Measurements from ENCODE around the gene SCMH1. TPM values are rescaled to one million over a fixed set of nuclear protein-coding genes. Genes with fewer than 3 reads are reported as not detected.
A peak's percentile ranks its signal among the peaks of the same experiment; 100 is the strongest.

Gene SCMH1
- total and polyA plus RNA-seq, 2 experiments from 2014 or later: 48.1 to 52.3 TPM

DNA sequence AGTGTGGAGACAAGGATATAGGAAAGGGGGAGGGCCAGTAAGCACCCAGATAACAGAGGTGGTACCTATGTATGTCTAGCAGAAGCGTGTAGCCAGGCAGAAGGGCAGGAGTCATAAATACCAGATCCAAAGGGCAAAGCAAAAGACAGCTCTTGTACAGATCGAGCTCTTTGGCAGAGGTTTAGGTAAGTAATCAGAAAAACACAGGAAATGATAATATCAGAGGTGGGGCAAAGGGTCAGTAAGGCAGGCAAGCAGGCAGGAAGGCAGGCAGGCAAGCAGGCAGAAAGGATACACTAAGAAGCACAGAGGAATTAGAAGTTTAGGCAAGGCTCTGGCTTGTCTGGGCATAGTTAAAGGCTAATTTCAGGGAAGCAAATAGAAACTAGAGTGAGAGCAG lies 197.9 kb downstream of the SCMH1 start:
- H3K27ac ChIP-seq: no peak overlapping the region
- 70% methylated on average over 2 of the region's 2 CpGs for WGBS (ENCODE audit: low lambda C conversion rate, missing lambda C conversion rate)

DNA sequence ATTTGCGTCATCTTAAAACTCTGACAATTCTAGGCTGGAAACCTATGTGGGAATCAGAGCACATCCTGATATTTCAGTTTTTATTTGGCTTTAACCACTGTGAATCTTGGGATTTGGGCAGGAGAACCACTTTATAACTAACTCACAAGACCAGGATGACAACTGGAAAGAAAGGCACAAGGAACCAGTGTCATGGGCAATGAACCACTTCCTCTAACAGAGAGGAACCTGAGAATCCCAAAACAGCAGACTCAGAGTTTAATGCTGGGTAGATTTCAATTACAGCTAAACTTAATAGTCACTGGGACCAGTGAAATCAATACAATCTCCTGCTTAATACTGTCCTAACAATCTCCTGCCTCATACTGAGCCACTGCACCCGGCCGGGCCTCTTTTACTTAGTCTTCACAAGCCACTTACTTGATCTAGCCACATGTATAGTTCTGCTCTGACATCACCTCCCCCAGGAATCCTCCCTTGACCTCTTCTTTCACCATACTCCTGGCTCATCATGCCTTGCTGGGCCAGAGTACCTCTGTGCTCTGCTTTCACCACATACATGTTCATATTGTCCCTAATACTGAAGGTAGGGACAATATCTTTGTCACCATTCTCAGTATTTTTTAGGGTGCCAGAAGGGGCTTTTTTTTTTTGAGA lies 200.4 kb downstream of the SCMH1 start:
- Histone ChIP-seq H3K9me3 (ENCODE audit: low read depth) (no peaks in the 10 kb centered on the region), H3K9me2 (replicated peaks; ENCODE audit: insufficient read depth) (no peaks in the 10 kb centered on the region), H3K36me3 (replicated peaks; ENCODE audit: insufficient read depth, low read depth) (no peaks in the 10 kb centered on the region), H3K27me3 (no peaks in the 10 kb centered on the region), H3K79me2 (no peaks in the 10 kb centered on the region), H2AFZ (no peak overlapping the region), H3K4me1 (ENCODE audit: insufficient read depth) (no peaks in the 10 kb centered on the region), H4K20me1 (ENCODE audit: insufficient read depth, poor library complexity, severe bottlenecking) (no peaks in the 10 kb centered on the region), H3K4me2 (no peak overlapping the region), H3K4me3 (no peak overlapping the region), H3K27ac (no peak overlapping the region)
- WGBS (ENCODE audit: low lambda C conversion rate, missing lambda C conversion rate): 94% methylated on average over 3 of the region's 3 CpGs
- TF ChIP-seq EZH2phosphoT487 (IDR thresholded peaks at IDR 0.05; ENCODE audit: low read depth, severe bottlenecking, unreplicated experiment) (no peak), EZH2 (IDR thresholded peaks at IDR 0.05; ENCODE audit: borderline replicate concordance) (no peak)
- TF ChIP-seq, protein P1, sequence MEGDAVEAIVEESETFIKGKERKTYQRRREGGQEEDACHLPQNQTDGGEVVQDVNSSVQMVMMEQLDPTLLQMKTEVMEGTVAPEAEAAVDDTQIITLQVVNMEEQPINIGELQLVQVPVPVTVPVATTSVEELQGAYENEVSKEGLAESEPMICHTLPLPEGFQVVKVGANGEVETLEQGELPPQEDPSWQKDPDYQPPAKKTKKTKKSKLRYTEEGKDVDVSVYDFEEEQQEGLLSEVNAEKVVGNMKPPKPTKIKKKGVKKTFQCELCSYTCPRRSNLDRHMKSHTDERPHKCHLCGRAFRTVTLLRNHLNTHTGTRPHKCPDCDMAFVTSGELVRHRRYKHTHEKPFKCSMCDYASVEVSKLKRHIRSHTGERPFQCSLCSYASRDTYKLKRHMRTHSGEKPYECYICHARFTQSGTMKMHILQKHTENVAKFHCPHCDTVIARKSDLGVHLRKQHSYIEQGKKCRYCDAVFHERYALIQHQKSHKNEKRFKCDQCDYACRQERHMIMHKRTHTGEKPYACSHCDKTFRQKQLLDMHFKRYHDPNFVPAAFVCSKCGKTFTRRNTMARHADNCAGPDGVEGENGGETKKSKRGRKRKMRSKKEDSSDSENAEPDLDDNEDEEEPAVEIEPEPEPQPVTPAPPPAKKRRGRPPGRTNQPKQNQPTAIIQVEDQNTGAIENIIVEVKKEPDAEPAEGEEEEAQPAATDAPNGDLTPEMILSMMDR (IDR thresholded peaks at IDR 0.05; ENCODE audit: poor library complexity): no peak
- DNase-seq (ENCODE audit: low spot score): no peak

More for the DNA sequence above, 197.9 kb downstream of the SCMH1 start:
- no peak for TF ChIP-seq EZH2 (IDR thresholded peaks at IDR 0.05; ENCODE audit: borderline replicate concordance)
- TF ChIP-seq EZH2phosphoT487 (IDR thresholded peaks at IDR 0.05; ENCODE audit: low read depth, severe bottlenecking, unreplicated experiment): no peak
- TF ChIP-seq, protein P1 (IDR thresholded peaks at IDR 0.05; ENCODE audit: poor library complexity): no peak
- Histone ChIP-seq H3K4me2 (no peak overlapping the region), H3K4me1 (ENCODE audit: insufficient read depth) (no peaks in the 10 kb centered on the region), H3K27me3 (no peaks in the 10 kb centered on the region), H3K9me3 (ENCODE audit: low read depth) (no peaks in the 10 kb centered on the region), H3K9me2 (replicated peaks; ENCODE audit: insufficient read depth) (no peaks in the 10 kb centered on the region), H3K79me2 (no peaks in the 10 kb centered on the region), H3K4me3 (no peak overlapping the region), H3K36me3 (replicated peaks; ENCODE audit: insufficient read depth, low read depth) (no peaks in the 10 kb centered on the region), H4K20me1 (ENCODE audit: insufficient read depth, poor library complexity, severe bottlenecking) (no peaks in the 10 kb centered on the region), H2AFZ (no peak overlapping the region)
- no peak for DNase-seq (ENCODE audit: low spot score)

DNA sequence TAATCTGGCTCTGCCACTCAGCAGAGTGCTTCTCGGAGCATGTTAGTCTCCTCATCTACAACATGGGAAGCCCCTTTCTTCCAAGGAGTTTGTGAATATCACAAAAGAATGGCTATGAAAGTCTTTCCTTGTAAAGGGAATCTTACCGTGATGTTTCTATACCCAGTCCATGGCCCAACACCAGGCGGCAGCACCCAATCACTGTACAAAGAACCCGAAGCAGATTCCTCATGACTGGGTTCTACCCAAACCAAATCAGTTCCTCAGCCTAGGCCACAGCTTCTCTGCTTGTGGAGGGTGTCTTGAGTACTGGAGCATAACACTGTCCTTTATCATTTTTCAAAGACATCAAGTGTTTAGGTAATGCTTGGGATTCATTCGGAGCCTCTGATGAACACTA lies 204.0 kb downstream of the SCMH1 start:
- Histone ChIP-seq H3K4me2 (no peak overlapping the region), H3K79me2 (no peaks in the 10 kb centered on the region), H3K9me3 (ENCODE audit: low read depth) (no peaks in the 10 kb centered on the region), H3K4me3 (no peak overlapping the region), H3K9me2 (replicated peaks; ENCODE audit: insufficient read depth) (no peaks in the 10 kb centered on the region), H3K36me3 (replicated peaks; ENCODE audit: insufficient read depth, low read depth) (no peaks in the 10 kb centered on the region), H3K27me3 (no peaks in the 10 kb centered on the region), H2AFZ (no peak overlapping the region), H4K20me1 (ENCODE audit: insufficient read depth, poor library complexity, severe bottlenecking) (no peaks in the 10 kb centered on the region), H3K4me1 (ENCODE audit: insufficient read depth) (no peaks in the 10 kb centered on the region), H3K27ac (no peak overlapping the region)
- no peak for TF ChIP-seq EZH2phosphoT487 (IDR thresholded peaks at IDR 0.05; ENCODE audit: low read depth, severe bottlenecking, unreplicated experiment)
- TF ChIP-seq, protein P1 (IDR thresholded peaks at IDR 0.05; ENCODE audit: poor library complexity): peak; percentile 5
- WGBS (ENCODE audit: low lambda C conversion rate, missing lambda C conversion rate): 87% methylated on average over 5 of the region's 5 CpGs
- no peak for DNase-seq (ENCODE audit: low spot score)

All from hepatocyte (in vitro differentiated cells).